ENCODE data around the gene PCDHGC3.

- TF ChIP-seq, protein P1, sequence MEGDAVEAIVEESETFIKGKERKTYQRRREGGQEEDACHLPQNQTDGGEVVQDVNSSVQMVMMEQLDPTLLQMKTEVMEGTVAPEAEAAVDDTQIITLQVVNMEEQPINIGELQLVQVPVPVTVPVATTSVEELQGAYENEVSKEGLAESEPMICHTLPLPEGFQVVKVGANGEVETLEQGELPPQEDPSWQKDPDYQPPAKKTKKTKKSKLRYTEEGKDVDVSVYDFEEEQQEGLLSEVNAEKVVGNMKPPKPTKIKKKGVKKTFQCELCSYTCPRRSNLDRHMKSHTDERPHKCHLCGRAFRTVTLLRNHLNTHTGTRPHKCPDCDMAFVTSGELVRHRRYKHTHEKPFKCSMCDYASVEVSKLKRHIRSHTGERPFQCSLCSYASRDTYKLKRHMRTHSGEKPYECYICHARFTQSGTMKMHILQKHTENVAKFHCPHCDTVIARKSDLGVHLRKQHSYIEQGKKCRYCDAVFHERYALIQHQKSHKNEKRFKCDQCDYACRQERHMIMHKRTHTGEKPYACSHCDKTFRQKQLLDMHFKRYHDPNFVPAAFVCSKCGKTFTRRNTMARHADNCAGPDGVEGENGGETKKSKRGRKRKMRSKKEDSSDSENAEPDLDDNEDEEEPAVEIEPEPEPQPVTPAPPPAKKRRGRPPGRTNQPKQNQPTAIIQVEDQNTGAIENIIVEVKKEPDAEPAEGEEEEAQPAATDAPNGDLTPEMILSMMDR (IDR thresholded peaks at IDR 0.05), result no peak
- TF ChIP-seq POLR2A (IDR thresholded peaks at IDR 0.05), result no peak
Observed at GRCh38 chr5:141427783-141428426, 47.9 kb upstream of the PCDHGC3 start.

Measured in transverse colon (tissue), 3 donors.